Sciatic nerve (tissue), 2 donors: Measurements from ENCODE around the gene POSTN. TPM values are rescaled to one million over a fixed set of nuclear protein-coding genes. Genes with fewer than 3 reads are reported as not detected.
"Not testable (repeated sequence)": the region's sequence is repeated elsewhere in the genome, so short reads cannot be mapped to it uniquely, and the experiment has no call there.

Experiments used
- ATAC-seq: fragments of 200-7000 bp; cut with Tn5 transposase; one replicate; pipeline ENCODE4 v1.9.1; 2020; ENCODE audit warnings: mild to moderate bottlenecking, moderate library complexity
- DNase-seq: peaks from one replicate; pipeline ENCODE4 v3.0.0-alpha.2; 2020; ENCODE audit warnings: low spot score
- intact Hi-C: fragments of 100-400 bp; cut with DNase I; formaldehyde crosslinking; loops from one replicate; pipeline ENCODE4 v1.14.2; 2022
- total RNA-seq: library from RNA; stranded (reverse); fragmentation: NEBNext Ultra II Directional; extraction: Animal tissue kit (Norgen Biotek cat#: 25700); gene quantifications from one replicate; pipeline ENCODE4 v1.2.1, GENCODE V29; 2021
- donor health status: DM: no; HTN: no; CAD: no.
- donor health status: DM: no; HTN: no; CAD: no.

The POSTN gene
- total RNA-seq, 1 donor from 2014 or later = 27.6 TPM

DNA sequence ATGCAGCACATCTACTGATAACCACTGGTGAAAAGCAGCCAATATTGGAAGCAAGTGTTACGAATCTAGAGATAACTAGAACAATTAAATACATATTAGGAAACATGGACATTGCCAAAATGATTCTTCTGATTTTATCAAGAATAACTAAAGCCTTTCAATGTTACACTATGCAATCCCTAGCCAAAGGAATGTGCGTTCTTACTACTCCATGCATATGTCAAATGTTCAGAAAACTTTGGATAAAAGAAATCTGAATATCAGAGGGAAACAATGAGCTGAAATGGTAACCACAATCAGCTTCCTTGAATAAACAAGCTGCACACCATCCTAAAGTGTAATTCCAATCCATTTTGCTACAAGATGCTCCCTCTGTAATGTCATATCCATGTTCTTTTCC lies 951 bp upstream of the POSTN start:
- ATAC-seq (no peak), DNase-seq (no peak)
- intact Hi-C loops = no loop called here

DNA sequence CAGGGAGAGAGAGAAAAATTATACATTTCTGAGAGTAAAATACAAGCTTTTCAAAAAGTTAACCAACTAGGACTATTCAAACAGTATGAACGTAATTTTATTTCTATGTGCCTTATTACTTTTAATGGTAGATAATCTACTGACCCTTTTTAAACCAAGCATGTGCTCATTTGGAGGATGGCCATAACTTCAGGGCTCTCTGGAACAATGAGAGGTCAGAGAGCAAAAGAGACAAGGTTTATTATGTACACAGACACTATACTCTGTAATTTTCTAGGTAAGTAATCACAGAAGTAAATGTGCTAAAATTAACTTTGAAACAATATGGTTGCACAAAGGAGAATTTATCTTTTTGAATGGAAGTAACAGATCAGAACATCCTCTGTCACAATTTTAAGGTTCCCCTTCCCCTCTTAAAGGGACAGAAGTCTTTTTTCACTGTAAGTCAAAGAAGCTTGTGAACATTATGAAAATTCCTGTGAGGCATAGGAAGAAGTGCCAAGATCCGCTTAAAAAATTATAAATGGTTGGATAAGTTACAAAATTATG lies 1.0 kb downstream of the POSTN start:
- intact Hi-C loops = no loop called here
- ATAC-seq = no peak

DNA sequence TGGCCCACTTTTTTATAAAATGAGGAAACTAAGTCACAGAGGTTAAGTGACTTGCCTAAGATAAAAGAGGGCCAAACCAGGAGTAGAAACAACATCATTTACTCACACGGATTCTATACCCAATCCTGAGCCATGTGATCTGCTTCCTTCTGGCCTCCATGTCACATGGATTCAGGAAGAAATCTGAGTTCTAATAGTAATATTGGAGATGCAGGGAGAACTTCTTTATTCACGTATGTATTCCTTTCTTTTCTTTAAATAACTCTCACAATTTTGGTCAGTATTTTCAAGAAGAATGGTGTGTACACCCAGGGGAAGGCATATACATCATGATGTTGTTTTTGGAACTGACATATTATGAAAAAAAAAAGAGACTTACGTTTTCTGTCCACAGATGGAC lies 1.8 kb downstream of the POSTN start:
- intact Hi-C loops = no loop called here
- DNase-seq = no peak
- ATAC-seq = no peak

More for the DNA sequence above, 1.0 kb downstream of the POSTN start:
- no peak for DNase-seq

DNA sequence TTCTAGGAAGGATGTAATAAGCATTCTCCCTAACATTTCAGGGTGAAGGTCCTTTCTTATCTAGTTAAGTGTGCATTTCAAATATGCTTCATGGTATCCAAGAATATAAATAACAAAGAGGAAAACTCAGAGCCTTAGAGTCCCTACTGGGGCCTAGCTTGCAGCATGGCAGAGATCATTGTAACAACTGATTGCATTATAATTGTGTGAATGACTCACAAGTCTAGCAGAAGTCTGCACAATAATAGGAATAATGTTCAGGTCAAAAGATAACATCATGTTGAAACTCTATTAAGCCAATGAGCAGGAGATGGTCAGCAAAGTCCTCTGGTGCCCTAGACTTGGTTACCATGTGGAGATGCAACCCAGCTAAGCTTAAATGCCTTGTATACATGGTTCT lies 3.4 kb downstream of the POSTN start:
- intact Hi-C loops = no loop called here
- ATAC-seq = no peak

DNA sequence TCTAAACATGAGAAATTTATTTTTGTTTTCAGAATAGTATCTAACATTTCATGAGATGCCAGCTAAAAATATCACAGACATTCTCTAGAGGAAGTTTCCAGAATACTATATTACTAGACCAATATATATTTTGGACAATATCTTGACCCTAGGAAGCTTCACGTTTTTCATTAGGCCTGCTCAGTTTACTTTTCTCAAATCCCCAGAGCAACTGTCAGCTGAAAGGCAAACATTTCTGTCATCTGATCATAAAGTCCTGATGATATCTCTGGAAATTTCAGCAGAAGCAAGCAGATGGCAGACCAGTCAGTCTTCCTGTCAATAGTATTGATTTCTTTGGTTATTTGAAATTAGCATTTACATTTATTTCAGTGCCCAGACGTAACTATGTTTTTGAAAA lies 4.0 kb downstream of the POSTN start:
- intact Hi-C loops = no loop called here
- ATAC-seq = no peak
- no peak for DNase-seq

More for the DNA sequence above, 3.4 kb downstream of the POSTN start:
- no peak for DNase-seq

DNA sequence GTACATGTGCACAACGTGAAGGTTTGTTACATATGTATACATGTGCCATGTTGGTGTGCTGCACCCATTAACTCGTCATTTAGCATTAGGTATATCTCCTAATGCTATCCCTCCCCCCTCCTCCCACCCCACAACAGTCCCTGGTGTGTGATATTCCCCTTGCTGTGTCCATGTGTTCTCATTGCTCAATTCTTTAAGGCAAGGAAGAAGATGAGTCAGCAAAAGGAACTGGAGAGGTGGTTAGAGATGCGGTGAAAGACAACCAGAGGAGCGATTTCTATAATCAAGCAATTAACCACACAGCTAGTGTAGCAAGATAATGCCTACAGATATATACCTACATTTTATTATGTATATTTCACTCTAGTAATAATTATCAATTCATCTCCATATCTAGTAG lies 9.2 kb downstream of the POSTN start:
- DNase-seq, ATAC-seq, intact Hi-C loops: not testable (repeated sequence)

DNA sequence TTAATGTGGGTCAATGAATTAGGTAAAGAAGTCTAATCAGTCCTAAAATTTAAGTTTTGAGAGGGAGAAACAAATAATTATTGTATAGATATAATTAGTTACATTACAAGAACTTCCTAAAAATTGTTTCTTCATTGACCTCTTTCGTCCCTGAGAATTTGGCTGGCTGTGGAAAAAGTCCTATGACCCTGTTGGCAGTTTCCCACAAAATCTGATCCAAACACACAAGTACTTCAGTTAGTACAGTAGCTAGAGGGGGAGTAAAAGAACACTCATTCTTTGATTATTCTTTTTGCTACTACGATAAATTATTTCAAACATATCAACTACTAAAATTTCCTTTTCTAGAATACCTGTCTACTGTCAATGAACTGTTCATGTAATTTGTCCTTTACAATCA lies 11.3 kb downstream of the POSTN start:
- intact Hi-C loops = no loop called here
- DNase-seq = no peak
- no peak for ATAC-seq

DNA sequence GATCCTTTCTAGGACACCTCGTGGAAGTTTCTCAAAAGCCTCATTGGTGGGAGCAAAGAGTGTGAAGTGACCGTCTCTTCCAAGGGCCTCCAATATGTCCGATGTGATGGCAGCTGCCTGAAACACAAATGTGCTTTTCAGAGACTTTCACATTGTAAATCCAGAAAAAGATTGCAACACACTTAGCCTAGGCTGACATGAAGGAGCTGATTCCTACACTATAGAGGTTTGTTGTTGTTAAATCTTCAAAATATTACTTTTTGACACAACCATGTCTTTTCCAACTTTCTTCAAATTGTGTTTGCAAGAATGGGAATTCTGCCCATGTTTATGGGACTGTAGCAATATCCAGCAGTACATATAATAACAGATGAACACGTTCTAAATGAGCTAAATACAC lies 12.4 kb downstream of the POSTN start:
- no peak for ATAC-seq
- no peak for DNase-seq
- intact Hi-C loops = no loop called here

DNA sequence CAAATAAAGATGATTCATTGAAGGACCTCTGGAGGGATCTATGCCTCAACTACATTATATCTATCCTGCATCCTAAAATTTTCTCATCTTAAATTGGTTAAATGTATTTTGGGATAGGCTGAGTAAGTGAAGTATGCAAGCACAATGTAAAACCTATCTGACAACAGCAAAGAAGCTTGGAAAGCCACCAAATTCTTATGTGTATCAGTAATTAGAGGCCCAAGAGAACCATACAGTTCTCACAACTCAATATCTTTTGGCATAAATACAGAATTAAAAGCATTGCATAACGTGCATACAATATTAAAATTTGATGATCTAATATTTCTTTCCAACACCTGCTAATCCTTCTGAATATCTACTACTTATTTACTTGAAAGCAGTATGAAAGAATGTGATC lies 13.0 kb downstream of the POSTN start:
- no peak for ATAC-seq
- intact Hi-C loops = no loop called here
- no peak for DNase-seq

DNA sequence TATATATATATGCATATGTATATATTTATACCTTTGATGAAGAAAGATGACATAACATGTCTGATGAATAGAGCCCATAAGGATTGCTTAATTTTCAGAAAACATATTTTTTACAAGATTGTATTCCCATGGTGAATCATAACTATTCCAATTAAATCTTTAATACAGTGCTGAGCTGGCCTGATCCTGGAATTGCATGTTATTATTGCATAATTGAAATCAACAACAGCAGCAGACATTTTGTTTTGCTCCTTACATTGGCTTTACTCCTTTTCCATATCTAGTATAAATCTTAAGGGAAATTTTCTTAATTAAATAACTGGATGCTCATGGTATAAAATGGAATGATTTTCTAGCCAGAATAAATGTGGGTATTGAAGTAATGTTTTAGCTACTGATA lies 22.0 kb downstream of the POSTN start:
- DNase-seq (no peak), ATAC-seq (no peak)
- intact Hi-C loops = no loop called here

DNA sequence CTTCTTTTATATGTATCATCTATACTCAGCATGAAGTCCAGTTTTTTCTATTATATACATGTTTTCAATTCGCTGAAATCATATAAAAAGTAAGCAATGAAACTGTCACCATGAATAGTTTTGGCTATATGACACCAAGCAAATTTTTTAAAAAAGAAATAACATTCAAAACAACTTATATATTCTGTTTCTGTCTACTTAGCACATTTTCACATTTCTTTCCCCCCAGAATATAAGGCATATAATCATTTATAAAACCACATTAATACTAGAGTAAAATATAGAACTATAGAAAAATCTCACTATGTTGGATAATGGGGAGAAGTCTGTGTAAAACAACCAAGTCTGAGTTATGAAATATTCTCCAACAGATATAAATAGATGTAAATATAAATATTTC lies 33.1 kb downstream of the POSTN start:
- intact Hi-C loops = no loop called here
- no peak for ATAC-seq
- no peak for DNase-seq

DNA sequence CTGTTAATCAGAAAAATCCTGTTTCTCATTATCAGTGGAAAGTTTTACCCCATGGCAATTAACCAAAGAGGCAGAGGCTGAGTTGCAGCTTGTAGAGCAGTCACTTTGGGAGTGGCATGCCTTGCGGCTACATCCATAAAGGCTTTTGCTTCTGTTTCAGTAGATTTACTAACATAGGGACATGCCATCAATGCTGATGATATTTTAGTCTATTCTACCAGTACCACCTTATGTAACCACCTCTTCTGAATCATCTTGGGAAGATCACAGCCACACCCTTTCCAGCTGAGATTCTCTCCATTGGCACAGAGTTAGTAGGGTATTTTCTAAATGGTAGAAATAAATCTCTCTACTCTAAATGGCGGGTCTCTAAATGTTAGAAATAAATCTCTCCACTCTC lies 37.5 kb downstream of the POSTN start:
- ATAC-seq (no peak), DNase-seq (no peak)
- intact Hi-C loops = no loop called here

DNA sequence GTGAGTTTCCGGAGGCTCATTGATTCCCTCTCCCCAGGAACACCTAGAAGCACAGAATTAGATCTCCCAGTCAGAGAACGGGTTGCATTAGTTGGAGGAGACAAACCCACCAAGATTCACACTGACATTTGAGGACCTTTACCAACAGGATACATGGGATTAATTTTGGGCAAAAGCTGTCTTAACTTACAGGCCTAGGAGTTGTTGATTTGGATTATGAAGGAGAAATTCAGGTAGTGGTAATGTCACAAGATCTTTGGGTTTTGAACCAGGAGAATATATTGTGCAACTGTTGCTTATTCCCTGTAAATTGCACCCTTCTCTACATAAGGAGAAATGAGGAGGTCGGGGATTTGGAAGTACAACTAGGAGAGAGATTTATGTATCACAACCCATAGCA lies 38.0 kb downstream of the POSTN start:
- no peak for DNase-seq
- ATAC-seq = no peak
- intact Hi-C loops = no loop called here

DNA sequence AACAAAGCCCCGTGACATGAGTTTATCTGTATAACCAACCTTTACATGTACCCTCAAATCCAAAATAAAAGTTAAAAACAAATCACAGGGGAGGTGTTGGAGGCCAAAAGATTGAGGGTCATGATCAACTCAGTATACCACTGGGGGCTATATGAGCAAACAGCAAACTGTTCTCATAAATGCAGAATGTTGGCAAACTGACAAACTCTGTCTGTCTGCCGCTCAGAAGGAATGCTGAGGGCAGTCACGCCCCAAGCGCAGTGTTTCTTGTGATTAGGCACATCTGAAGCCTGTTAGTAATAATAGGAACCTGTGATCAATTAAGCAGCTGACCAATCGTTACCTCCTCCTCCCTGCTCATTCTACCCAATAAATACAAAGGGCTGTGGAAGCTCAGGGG lies 39.8 kb downstream of the POSTN start:
- DNase-seq, intact Hi-C loops: not testable (repeated sequence)

DNA sequence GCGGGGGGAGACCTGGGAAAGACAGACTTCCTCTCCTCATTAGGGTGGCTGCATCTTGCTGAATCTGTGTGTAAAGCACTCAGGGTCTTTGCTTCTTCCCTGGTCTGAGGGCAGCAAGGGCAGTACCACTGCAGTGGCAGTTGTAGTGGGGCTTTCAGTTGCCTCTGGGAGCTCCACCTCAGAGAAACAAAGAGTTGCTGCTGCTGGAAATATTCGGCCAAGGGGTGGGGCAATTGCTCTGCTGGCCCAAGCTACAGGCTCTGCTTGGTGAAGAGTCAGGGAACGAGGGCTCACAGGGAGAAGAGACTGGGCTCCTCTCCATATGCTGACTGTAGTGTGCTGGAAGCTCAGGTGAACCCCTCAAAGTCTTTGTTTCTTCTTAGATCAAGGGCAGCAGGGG lies 52.5 kb downstream of the POSTN start:
- intact Hi-C loops = no loop called here
- ATAC-seq = no peak
- DNase-seq = no peak

More for the DNA sequence above, 39.8 kb downstream of the POSTN start:
- ATAC-seq = not testable (repeated sequence)

DNA sequence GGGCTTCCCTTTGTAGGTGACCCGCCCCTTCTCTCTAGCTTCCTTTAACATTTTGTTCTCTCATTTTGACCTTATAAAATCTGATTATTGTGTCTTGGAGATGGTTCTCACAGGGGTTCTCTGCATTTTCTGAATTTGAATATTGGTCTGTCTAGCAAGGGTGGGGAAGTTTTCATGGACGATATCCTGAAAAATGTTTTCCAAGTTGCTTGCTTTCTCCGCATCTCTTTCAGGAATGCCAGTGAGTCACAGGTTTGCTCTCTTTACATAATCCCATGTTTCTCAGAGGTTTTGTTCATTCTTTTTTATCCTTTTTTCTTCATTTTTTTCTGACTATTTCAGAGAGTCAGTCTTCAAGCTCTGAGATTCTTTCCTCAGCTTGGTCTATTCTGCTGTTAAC lies 53.6 kb downstream of the POSTN start:
- intact Hi-C loops = no loop called here
- ATAC-seq (no peak), DNase-seq (no peak)

DNA sequence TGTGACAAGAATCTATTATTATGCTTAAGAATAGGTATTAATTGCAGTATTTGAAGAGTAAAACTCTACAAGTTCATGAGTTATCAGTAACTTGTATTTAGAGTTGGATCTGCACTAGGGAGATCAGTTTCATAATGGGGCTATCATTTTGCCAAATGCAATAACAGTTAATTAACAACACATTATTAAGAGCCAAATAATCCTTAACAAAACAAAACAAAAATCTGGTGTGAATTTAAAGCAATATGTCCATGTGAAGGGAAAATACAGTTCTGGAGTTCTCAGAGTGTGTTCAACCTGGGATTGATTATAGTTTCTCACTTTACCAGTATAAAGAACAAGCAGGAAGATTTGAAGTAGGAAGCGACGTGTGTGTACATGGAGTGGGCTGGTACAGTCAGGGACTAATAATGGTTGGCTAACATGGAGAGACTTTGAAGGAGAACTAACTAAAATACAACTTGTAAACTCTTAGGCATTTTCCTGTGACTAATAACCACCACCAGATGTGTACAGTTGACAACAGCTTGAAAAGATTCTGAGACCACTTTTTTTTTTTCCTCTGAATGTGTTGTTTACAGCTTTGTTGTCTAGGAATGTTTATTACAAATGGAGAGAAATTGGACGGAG lies 58.5 kb downstream of the POSTN start:
- intact Hi-C loops = no loop called here
- ATAC-seq (no peak), DNase-seq (no peak)

DNA sequence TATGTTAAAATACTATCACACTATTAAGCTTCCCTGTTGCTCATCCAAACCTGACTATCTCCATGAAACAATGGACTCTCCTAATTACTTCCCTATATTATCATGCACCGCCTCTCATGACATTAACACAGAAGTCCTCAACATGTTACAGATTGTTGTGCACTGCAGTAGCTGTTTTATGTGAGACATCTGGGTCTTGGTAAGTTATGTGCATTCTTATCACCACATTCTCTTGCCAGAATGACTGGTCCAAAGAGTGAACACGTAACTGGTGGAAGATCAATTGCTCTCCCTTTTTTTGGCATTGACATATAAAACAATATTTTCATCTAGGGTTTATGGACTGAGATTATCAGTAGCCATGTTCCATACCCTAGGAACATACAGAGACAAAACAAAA lies 59.4 kb downstream of the POSTN start:
- ATAC-seq (no peak), DNase-seq (no peak)
- intact Hi-C loops = no loop called here

DNA sequence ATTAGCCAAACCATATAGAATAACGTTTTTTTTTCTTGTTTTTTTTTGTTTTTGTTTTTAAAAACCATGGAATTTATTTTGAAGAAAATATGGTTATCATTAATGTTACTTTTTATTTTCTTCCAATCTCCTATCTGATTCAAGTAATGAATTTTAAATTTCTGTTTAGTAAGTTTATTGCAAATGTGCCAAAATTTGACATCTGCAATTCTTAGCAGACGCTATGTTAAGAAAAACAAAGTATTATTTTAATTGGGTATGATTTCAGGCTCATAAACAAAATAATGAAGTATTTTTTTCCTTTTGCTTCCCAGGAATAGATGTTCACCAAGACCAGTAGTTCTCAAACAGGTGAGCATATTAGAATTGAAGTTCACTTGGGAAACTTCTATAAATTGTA lies 63.1 kb downstream of the POSTN start:
- DNase-seq (no peak), ATAC-seq (no peak)
- intact Hi-C loops = no loop called here

DNA sequence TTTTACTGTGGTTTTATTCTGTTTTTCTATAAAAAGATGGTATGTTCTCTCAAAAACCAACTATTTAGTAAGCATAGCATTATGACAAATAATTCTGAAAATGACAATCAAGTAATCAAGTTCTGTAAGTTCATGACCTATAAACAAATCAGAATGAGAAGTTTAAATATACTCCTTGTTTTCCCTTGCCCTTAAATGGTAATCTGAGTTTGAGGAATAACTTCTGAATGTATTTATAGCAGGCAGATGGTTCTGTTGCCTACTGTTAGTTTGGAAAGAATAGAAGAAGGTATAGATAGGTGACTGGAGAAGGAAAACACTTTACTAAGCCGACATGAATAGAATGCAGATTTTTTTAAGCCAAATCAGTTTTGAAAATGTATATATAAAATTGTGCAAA lies 63.9 kb downstream of the POSTN start:
- intact Hi-C loops = no loop called here
- ATAC-seq (no peak), DNase-seq (no peak)

DNA sequence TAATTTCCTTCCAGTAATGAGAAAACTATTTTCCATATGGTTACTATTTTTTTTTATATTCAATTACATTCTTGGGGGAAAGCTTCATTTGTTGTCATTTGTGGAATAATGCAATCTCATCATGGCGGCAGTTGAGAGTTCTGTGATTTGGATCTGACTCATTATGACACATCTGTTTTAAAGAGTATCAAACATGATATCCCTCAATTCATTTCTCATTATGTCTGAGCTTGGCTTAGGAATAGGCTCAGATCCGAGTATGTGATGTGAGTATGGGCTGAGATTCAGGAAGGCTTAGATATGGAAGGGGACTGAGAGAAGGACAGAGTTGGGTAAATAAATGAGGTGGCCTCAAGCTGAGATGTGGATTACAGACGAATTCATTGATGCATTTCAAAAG lies 64.4 kb downstream of the POSTN start:
- ATAC-seq (no peak), DNase-seq (no peak)
- intact Hi-C loops = no loop called here
